ENCODE data around the gene HIBCH.
"Not testable (repeated sequence)": the region's sequence is repeated elsewhere in the genome, so short reads cannot be mapped to it uniquely, and the experiment has no call there.

HIBCH gene

GRCh38 chr2:190323406-190323805 lies 3.8 kb upstream of the HIBCH start:
- in situ Hi-C loops (cut with HindIII; ENCODE audit: low sequenced_read_pairs): no loop called here
- DNase-seq (ENCODE audit: low read depth): no peak
- no peak for TF ChIP-seq CTCF (IDR thresholded peaks at IDR 0.05; ENCODE audit: low read depth, low read length, missing control alignments)
- no peak overlapping the region for H3K4me3 ChIP-seq (ENCODE audit: low read depth, low read length)

GRCh38 chr2:190320696-190321095 lies 1.1 kb upstream of the HIBCH start:
- H3K4me3 ChIP-seq (ENCODE audit: low read depth, low read length): no peak overlapping the region
- in situ Hi-C loops (cut with HindIII; ENCODE audit: low sequenced_read_pairs): no loop called here
- TF ChIP-seq CTCF (IDR thresholded peaks at IDR 0.05; ENCODE audit: low read depth, low read length, missing control alignments): no peak
- DNase-seq (ENCODE audit: low read depth): no peak

- in situ Hi-C loops (cut with HindIII; ENCODE audit: low sequenced_read_pairs): no loop called here
- no peak for DNase-seq (ENCODE audit: low read depth)
These were observed 583 bp downstream of the HIBCH start for GRCh38 chr2:190318931-190319554.

GRCh38 chr2:190318514-190318913 lies 1.1 kb downstream of the HIBCH start:
- H3K4me3 ChIP-seq (ENCODE audit: low read depth, low read length): peak overlapping the region; percentile 69
- in situ Hi-C loops (cut with HindIII; ENCODE audit: low sequenced_read_pairs): no loop called here
- no peak for DNase-seq (ENCODE audit: low read depth)
- TF ChIP-seq CTCF (IDR thresholded peaks at IDR 0.05; ENCODE audit: low read depth, low read length, missing control alignments): no peak

More at GRCh38 chr2:190318931-190319554, 583 bp downstream of the HIBCH start:
- no peak for TF ChIP-seq CTCF (IDR thresholded peaks at IDR 0.05; ENCODE audit: low read depth, low read length, missing control alignments)
- peak overlapping the region; percentile 69 for H3K4me3 ChIP-seq (ENCODE audit: low read depth, low read length)

GRCh38 chr2:190315273-190315672 lies 4.4 kb downstream of the HIBCH start:
- in situ Hi-C loops (cut with HindIII; ENCODE audit: low sequenced_read_pairs): no loop called here
- no peak overlapping the region for H3K4me3 ChIP-seq (ENCODE audit: low read depth, low read length)
- DNase-seq (ENCODE audit: low read depth): no peak
- TF ChIP-seq CTCF (IDR thresholded peaks at IDR 0.05; ENCODE audit: low read depth, low read length, missing control alignments): no peak

- in situ Hi-C loops (cut with HindIII; ENCODE audit: low sequenced_read_pairs): no loop called here
- no peak overlapping the region for H3K4me3 ChIP-seq (ENCODE audit: low read depth, low read length)
- no peak for TF ChIP-seq CTCF (IDR thresholded peaks at IDR 0.05; ENCODE audit: low read depth, low read length, missing control alignments)
- DNase-seq (ENCODE audit: low read depth): no peak
These were observed 5.7 kb downstream of the HIBCH start for GRCh38 chr2:190313880-190314279.

GRCh38 chr2:190312635-190313025 lies 7.0 kb downstream of the HIBCH start:
- in situ Hi-C loops (cut with HindIII; ENCODE audit: low sequenced_read_pairs); DNase-seq (ENCODE audit: low read depth); H3K4me3 ChIP-seq (ENCODE audit: low read depth, low read length): not testable (repeated sequence)
